Subcutaneous adipose tissue (tissue), 4 donors: ENCODE results near the gene TRIOBP. TPM values are rescaled to one million over a fixed set of nuclear protein-coding genes. Genes with fewer than 3 reads are reported as not detected.

ENCODE experiments used
- total RNA-seq, 4 donors: library from RNA; depleted of rRNA; stranded (reverse); fragments of >200 nt; gene quantifications; one replicate each; pipeline ENCODE4 v1.1.0, GENCODE V29; 2016
- TF ChIP-seq, protein P1 (sequence below): fragments of 450-650 bp; IDR thresholded peaks from one replicate; pipeline ENCODE4 v1.5.1; 2016; ENCODE audit warnings: low read depth, mild to moderate bottlenecking, control low read depth, antibody characterized with exemption, moderate library complexity

Gene TRIOBP
- total RNA-seq, 4 donors from 2014 or later, result 46.6 to 160 (median 77.6) TPM

DNA sequence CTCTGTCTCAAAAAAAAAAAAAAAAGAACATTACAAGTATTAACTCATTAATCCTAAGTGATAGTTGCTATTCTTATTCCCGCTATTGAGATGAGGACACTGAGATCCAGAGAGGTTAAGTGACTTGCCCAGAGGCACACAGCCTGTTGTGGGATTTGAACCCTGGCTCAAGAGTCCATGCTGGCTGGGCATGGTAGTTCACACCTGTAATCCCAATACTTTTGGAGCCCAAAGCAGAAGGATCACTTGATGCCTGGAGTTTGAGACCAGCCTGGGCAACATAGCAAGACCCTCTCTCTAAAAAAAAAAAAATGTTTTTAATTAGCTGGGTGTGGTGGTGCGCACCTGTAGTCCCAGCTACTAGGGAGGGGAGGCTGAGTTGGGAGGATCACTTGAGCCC, 115.0 kb downstream of the TRIOBP start:
- TF ChIP-seq, protein P1, sequence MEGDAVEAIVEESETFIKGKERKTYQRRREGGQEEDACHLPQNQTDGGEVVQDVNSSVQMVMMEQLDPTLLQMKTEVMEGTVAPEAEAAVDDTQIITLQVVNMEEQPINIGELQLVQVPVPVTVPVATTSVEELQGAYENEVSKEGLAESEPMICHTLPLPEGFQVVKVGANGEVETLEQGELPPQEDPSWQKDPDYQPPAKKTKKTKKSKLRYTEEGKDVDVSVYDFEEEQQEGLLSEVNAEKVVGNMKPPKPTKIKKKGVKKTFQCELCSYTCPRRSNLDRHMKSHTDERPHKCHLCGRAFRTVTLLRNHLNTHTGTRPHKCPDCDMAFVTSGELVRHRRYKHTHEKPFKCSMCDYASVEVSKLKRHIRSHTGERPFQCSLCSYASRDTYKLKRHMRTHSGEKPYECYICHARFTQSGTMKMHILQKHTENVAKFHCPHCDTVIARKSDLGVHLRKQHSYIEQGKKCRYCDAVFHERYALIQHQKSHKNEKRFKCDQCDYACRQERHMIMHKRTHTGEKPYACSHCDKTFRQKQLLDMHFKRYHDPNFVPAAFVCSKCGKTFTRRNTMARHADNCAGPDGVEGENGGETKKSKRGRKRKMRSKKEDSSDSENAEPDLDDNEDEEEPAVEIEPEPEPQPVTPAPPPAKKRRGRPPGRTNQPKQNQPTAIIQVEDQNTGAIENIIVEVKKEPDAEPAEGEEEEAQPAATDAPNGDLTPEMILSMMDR, result no peak

DNA sequence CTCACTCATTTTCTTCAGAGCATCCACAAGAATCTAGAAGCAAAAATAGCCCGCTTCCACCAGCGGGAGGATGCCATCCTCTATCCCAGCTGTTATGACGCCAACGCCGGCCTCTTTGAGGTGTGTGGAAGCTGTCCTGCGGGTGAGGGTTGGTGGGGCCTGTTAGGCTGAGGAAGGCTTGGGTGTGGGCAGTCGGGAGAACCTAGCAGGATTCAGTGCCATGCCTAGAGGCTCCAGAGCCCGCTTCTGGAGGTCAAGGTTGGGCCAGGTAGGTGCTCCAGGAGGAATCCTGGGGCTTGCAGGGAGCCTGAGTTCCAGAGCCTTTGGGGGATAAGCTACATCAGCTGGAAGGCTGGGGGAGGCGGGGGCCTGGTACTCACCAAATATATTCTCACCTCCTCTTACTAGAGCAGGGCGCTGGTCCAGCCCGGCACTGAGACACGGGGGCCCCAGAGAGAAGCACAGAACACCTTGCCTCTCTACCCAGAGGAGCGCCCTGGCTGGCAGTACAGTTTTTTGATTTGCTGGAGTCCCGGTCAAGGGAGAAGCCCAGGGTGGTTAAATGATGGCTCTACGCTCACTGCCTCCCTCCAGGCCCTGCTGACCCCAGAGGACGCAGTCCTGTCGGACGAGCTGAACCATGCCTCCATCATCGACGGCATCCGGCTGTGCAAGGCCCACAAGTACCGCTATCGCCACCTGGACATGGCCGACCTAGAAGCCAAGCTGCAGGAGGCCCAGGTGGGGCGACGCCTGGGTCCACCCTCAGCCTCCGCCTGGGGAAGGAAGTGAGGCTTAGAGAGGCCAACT, 116.2 kb downstream of the TRIOBP start:
- TF ChIP-seq, protein P1, result no peak

DNA sequence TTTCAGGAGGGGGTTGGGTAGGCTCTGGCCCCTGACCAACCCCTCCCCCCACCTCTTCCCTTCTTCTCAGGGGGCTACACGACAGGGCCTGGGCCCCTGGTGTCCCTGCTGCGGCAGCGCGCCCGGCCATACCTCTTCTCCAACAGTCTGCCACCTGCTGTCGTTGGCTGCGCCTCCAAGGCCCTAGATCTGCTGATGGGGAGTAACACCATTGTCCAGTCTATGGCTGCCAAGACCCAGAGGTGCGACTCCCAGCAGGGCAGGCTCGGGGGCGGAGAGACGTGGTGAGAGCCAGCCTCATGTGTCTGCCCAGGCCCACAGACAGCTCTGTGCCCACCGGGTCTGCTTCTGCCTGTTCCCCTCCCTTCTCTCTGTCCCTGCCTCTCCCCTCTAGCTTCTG, 118.7 kb downstream of the TRIOBP start:
- TF ChIP-seq, protein P1, result no peak

DNA sequence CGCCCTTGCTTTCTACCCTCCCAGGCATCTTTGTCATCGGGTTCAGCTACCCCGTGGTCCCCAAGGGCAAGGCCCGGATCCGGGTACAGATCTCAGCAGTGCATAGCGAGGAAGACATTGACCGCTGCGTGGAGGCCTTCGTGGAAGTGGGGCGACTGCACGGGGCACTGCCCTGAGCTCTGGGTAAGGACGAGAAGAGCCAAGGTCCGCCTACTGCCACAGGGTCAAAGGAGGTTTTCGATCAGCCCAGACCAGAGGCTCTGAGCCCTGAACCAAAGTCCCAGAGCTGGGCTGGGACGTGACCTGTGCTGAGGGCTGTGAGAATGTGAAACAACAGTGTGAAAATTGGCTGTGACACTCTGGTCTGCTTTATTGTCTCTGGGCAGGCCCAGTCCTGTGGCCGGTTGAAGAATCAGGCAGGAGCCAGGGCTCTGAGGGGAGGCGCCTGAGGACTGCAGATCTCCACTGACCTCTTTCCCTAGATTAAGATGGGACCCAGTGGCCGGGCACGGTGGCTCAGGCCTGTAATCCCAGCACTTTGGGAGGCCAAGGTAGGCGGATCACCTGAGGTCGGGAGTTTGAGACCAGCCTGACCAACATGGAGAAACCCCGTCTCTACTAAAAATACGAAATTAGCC, 119.8 kb downstream of the TRIOBP start:
- TF ChIP-seq, protein P1, result no peak

DNA sequence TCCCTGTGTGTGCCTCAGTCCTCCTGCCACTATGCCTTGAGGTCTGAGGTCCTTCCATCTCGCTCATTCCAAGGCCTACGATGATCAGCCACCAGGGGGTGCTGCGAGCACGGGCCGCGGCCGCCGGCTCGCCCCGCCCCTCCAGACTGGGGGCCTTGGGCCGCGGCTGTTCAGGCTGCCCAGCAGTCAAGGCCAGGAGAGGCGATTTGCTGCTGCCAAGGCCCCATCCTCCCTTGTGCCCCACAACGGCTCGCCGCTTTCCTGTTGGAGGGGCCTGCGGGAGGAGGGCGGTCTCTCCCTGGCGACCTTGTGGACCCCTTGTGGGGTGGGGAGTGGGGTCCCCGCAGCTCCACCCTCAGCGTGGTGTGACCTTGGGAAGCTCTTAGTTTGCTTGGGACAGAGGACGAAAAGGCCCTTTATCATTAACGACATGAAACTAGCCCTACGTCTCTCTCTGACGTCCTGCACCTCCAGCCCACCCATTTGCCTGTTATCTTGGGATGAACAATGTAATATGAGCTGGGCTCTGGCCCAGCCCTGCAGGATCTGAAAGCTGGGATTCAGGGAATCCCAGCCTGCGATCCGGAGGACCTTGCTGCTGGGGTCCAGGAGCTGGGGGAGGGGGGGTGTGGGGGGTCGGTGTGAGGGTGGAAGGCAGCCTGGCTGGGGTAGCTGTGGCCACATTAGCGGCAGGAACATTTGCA, 121.0 kb downstream of the TRIOBP start:
- TF ChIP-seq, protein P1, result no peak

DNA sequence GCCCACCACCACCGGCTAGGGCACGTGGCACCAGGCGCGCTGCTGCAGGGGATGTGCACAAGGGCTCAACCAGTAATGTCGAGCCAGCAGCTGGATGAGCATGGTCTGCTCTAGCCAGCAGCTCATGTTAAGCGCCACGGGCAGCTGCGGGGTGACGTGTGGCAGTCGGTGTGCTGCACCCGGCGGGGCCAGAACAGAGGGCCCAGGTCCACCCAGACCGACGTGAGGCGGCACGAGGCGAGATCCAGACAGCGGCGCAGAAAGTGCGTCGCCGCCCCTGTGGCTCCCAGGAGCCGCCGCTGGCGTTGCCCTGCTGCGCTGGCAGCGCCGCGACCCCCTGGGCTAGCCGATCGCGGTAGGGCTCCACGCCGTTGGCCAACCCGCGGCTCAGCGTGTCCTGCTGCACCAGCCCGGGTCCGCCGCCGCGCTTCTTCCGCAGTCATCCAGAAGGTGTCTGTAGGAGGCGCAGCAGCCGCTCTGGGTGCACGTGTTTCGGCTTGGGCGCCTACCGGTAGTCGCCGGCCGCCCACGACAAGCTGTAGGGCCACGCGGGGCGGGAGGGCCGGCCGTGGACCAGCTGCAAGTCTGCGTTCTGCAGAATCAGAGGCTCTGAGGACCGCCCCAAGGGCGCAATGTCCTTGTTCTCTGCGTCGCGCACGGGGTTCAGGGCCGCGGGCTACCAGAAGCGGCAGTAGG, 121.7 kb downstream of the TRIOBP start:
- TF ChIP-seq, protein P1, result no peak
